Fibroblast of lung (primary cell): Measurements from ENCODE around the gene UBQLN3. TPM values are rescaled to one million over a fixed set of nuclear protein-coding genes. Genes with fewer than 3 reads are reported as not detected.

Source experiments
- DNase-seq, 2 donors: peaks; one replicate each; pipeline versions ENCODE4 v3.0.0 to v3.0.0-alpha.2; 2010; ENCODE audit warnings: low read depth in 2 of 2
- H2AFZ ChIP-seq: 2 replicates; pipeline ENCODE4 v1.5.1; 2012; ENCODE audit warnings: low read length, control low read depth, inconsistent platforms
- H3K27ac ChIP-seq: 2 replicates; pipeline ENCODE4 v1.5.1; 2011; ENCODE audit warnings: low read length, control low read depth; ENCODE audit not compliant: insufficient read depth
- H3K27me3 ChIP-seq: 2 replicates; pipeline ENCODE4 v1.5.1; 2011; ENCODE audit warnings: mild to moderate bottlenecking, low read length; ENCODE audit not compliant: control insufficient read depth, insufficient read depth
- H3K36me3 ChIP-seq: 2 replicates; pipeline ENCODE4 v1.5.1; 2011; ENCODE audit warnings: low read length; ENCODE audit not compliant: control insufficient read depth, insufficient read depth
- H3K4me1 ChIP-seq: 2 replicates; pipeline ENCODE4 v1.5.1; 2011; ENCODE audit warnings: low read length; ENCODE audit not compliant: control insufficient read depth, insufficient read depth; ENCODE audit errors: extremely low read depth
- H3K4me2 ChIP-seq: 2 replicates; pipeline ENCODE4 v1.5.1; 2011; ENCODE audit warnings: low read length, control low read depth; ENCODE audit not compliant: insufficient read depth; ENCODE audit errors: extremely low read depth
- H3K4me3 ChIP-seq, 4 experiments: fragments of 200-600 bp in 1 of 4; sonication (generic) in 1 of 4; replicated peaks in 1 of 4; 2 replicates each; pipeline ENCODE4 v1.5.1; 2011 to 2016; ENCODE audit warnings: low read length in 4 of 4, low read depth in 3 of 4, mild to moderate bottlenecking in 3 of 4, control low read depth in 2 of 4, inconsistent platforms in 1 of 4, mixed read lengths in 1 of 4; ENCODE audit not compliant: insufficient read depth in 1 of 4; ENCODE audit errors: control extremely low read depth in 1 of 4
- H3K79me2 ChIP-seq: 2 replicates; pipeline ENCODE4 v1.5.1; 2012; ENCODE audit warnings: mild to moderate bottlenecking, low read length, inconsistent platforms; ENCODE audit not compliant: control insufficient read depth, insufficient read depth
- H3K9ac ChIP-seq: 2 replicates; pipeline ENCODE4 v1.5.1; 2011; ENCODE audit warnings: mild to moderate bottlenecking, low read length, control low read depth; ENCODE audit not compliant: insufficient read depth
- H3K9me3 ChIP-seq: 2 replicates; pipeline ENCODE4 v1.5.1; 2012; ENCODE audit warnings: low read depth, low read length; ENCODE audit not compliant: control insufficient read depth, insufficient read depth
- H4K20me1 ChIP-seq: 2 replicates; pipeline ENCODE4 v1.5.1; 2011; ENCODE audit warnings: low read length; ENCODE audit not compliant: control insufficient read depth, insufficient read depth; ENCODE audit errors: extremely low read depth
- CTCF ChIP-seq, 2 donors: IDR thresholded peaks in 1 of 2; conservative IDR thresholded peaks in 1 of 2; 1 replicate in 1 of 2; 2 replicates in 1 of 2; pipeline ENCODE4 v1.5.1; 2011 to 2012; ENCODE audit warnings: low read length in 2 of 2, control low read depth in 1 of 2, inconsistent platforms in 1 of 2, low read depth in 1 of 2, mild to moderate bottlenecking in 1 of 2
- EZH2 ChIP-seq: IDR thresholded peaks from 2 replicates; pipeline ENCODE4 v1.5.1; 2012; ENCODE audit warnings: low read length, control low read depth, mild to moderate bottlenecking; ENCODE audit errors: missing control alignments
- polyA plus RNA-seq, 2 donors: library from polyadenylated mRNA; depleted of rRNA in 1 of 2; stranded (reverse) in 1 of 2; unstranded in 1 of 2; fragments of >200 nt; gene quantifications; 2 replicates each; pipeline ENCODE4 v1.2.1, GENCODE V29; 2011 to 2012; ENCODE audit warnings: missing spikeins in 1 of 2
- total RNA-seq: library from RNA; depleted of rRNA; stranded (reverse); fragments of >200 nt; gene quantifications from 2 replicates; pipeline ENCODE4 v1.2.1, GENCODE V29; 2014

UBQLN3 gene
- total and polyA plus RNA-seq, 2 donors (not counting 1 experiment from before 2014, with no cell fraction given): 0.17 TPM; not detected in 1

GRCh38 chr11:5507177-5507932, 2.4 kb downstream of the UBQLN3 start:
- Histone ChIP-seq H3K27ac (no peak overlapping the region), H3K36me3 (no peaks in the 10 kb centered on the region), H3K79me2 (no peaks in the 10 kb centered on the region), H4K20me1 (no peaks in the 10 kb centered on the region), H3K9me3 (no peaks in the 10 kb centered on the region), H3K4me1 (no peaks in the 10 kb centered on the region), H3K4me3 (no peak overlapping the region), H3K9ac (no peak overlapping the region), H2AFZ (no peak overlapping the region), H3K4me2 (no peak overlapping the region), H3K27me3 (no peaks in the 10 kb centered on the region)
- no peak for DNase-seq
- TF ChIP-seq EZH2 (no peak), CTCF (conservative IDR thresholded peaks at IDR 0.05 in 1 of 2, IDR thresholded peaks at IDR 0.05 in 1 of 2; ENCODE audit: low read depth in 1 of 2, low read length in 2 of 2) (no peak)

GRCh38 chr11:5505363-5506048, 4.3 kb downstream of the UBQLN3 start:
- H3K9ac ChIP-seq: no peak overlapping the region
- no peaks in the 10 kb centered on the region for H3K36me3 ChIP-seq
- no peak overlapping the region for H3K4me2 ChIP-seq
- H3K27me3 ChIP-seq: no peaks in the 10 kb centered on the region
- H3K27ac ChIP-seq: no peak overlapping the region
- no peaks in the 10 kb centered on the region for H3K9me3 ChIP-seq
- H2AFZ ChIP-seq: no peak overlapping the region
- H3K79me2 ChIP-seq: no peaks in the 10 kb centered on the region
- no peak for TF ChIP-seq CTCF (conservative IDR thresholded peaks at IDR 0.05 in 1 of 2, IDR thresholded peaks at IDR 0.05 in 1 of 2; ENCODE audit: low read depth in 1 of 2, low read length in 2 of 2)
- TF ChIP-seq EZH2: no peak
- no peak for DNase-seq
- H3K4me1 ChIP-seq: no peaks in the 10 kb centered on the region
- no peaks in the 10 kb centered on the region for H4K20me1 ChIP-seq
- H3K4me3 ChIP-seq: no peak overlapping the region

GRCh38 chr11:5504403-5504921, 5.3 kb downstream of the UBQLN3 start:
- no peaks in the 10 kb centered on the region for H3K9me3 ChIP-seq
- H3K4me2 ChIP-seq: no peak overlapping the region
- H2AFZ ChIP-seq: no peak overlapping the region
- no peaks in the 10 kb centered on the region for H4K20me1 ChIP-seq
- TF ChIP-seq EZH2: no peak
- no peak for TF ChIP-seq CTCF (conservative IDR thresholded peaks at IDR 0.05 in 1 of 2, IDR thresholded peaks at IDR 0.05 in 1 of 2; ENCODE audit: low read depth in 1 of 2, low read length in 2 of 2)
- no peaks in the 10 kb centered on the region for H3K79me2 ChIP-seq
- no peaks in the 10 kb centered on the region for H3K27me3 ChIP-seq
- no peak for DNase-seq
- H3K27ac ChIP-seq: no peak overlapping the region
- no peak overlapping the region for H3K4me3 ChIP-seq
- H3K4me1 ChIP-seq: no peaks in the 10 kb centered on the region
- H3K36me3 ChIP-seq: no peaks in the 10 kb centered on the region
- H3K9ac ChIP-seq: no peak overlapping the region
